Measurements from ENCODE around the gene FSTL4.

The FSTL4 gene

DNA sequence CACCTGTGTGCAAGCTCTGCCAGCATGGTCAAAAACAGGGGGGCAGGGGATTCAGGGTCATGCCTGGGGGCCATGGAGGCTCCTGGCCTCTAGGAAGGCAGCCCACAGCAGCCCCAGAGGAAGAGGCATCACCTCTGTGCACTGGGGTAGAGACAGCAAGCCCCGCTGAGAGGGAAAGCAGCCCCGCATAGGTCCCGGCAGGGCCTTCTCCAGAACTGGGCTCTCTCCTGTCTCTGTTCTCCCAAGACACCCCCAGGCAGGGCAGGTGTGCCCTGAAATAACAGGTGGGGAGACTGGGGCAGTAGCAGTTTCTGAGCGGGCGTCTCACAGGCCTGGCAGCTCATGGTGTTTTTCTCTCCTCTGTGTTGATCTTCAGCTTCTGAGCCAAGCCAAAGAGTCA is 281.4 kb downstream of the FSTL4 start:
- H3K36me3 Mint-ChIP-seq: no peaks in the 10 kb centered on the region
- no peak overlapping the region for H3K4me3 Mint-ChIP-seq
- H3K4me1 Mint-ChIP-seq: no peaks in the 10 kb centered on the region
- H3K27me3 Mint-ChIP-seq: no peaks in the 10 kb centered on the region
- no peak overlapping the region for H3K27ac Mint-ChIP-seq
- H3K9me3 Mint-ChIP-seq: no peaks in the 10 kb centered on the region
- no peak for ATAC-seq

DNA sequence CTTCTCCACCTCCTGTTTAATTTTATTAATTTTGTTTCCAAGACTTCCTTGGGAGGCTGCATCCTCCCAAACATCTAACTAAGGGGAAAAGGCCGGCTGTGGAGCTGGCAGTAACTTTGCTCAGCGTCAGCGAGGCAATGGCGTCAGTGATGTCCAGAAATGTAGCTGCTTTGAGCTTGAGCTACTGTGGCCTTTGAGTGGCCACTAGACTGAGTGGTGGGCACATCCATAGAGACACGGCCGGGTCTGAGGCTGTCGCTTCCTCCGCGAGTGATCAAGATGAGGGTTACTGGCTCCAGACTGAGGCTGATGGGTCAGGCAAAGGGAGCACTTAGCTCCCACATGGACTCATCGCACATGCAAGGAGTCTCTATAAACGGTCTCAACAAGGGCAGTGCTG is 283.5 kb downstream of the FSTL4 start:
- no peak for ATAC-seq
- Mint-ChIP-seq H3K36me3 (no peaks in the 10 kb centered on the region), H3K4me1 (peaks cover 13% of the 10 kb centered on the region), H3K27ac (no peak overlapping the region), H3K9me3 (no peaks in the 10 kb centered on the region), H3K27me3 (no peaks in the 10 kb centered on the region), H3K4me3 (no peak overlapping the region)

DNA sequence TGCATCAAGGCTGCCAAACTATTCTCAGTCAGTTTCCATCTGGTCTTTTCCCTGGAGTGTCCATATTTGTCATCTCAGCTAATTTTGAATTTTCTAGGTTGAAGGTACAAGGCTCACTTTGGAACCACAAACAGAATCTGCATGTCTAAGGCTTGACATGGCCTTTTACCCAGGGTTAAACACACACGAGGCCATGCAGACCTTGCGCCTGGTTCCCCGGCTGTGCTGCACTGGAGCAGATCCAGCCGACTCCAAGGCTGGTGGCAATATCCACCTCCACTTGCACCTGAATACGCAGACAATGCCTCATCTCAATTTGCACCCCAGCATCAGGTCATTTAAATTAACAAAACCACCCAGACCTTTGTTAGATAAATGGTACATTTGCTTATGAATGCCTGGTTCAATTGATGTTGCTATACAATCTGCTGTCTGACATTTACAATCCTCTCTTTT is 284.4 kb downstream of the FSTL4 start:
- peaks cover 13% of the 10 kb centered on the region for H3K4me1 Mint-ChIP-seq
- ATAC-seq: no peak
- no peak overlapping the region for H3K27ac Mint-ChIP-seq
- no peak overlapping the region for H3K4me3 Mint-ChIP-seq
- no peaks in the 10 kb centered on the region for H3K9me3 Mint-ChIP-seq
- no peaks in the 10 kb centered on the region for H3K27me3 Mint-ChIP-seq
- H3K36me3 Mint-ChIP-seq: no peaks in the 10 kb centered on the region

DNA sequence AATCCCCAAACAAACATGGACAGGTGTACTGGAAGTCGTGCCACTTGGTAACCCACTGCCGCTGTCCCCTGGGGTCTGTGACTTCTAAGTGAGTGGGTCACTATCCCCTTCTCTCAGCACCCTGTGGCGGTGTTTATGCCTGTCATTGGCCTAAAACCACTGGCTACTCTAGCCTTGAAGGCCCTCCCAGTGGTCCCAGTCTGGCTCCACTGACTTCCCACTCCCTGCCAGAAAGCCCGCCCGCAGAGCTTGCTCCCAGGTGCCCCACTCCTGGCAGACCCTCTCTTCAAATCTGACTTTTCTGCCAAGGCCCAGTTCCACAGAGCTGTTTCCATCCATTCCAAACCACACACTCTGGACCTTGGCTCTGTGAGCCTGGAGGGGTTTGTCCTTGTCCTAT is 286.0 kb downstream of the FSTL4 start:
- no peaks in the 10 kb centered on the region for H3K36me3 Mint-ChIP-seq
- no peak for ATAC-seq
- H3K4me1 Mint-ChIP-seq: peaks cover 26% of the 10 kb centered on the region
- H3K9me3 Mint-ChIP-seq: no peaks in the 10 kb centered on the region
- H3K27me3 Mint-ChIP-seq: no peaks in the 10 kb centered on the region
- H3K4me3 Mint-ChIP-seq: no peak overlapping the region
- H3K27ac Mint-ChIP-seq: peak overlapping the region; percentile 25

GRCh38 chr5:133325864-133326263 is 286.5 kb downstream of the FSTL4 start:
- peaks cover 30% of the 10 kb centered on the region for H3K4me1 Mint-ChIP-seq
- H3K9me3 Mint-ChIP-seq: no peaks in the 10 kb centered on the region

GRCh38 chr5:133324926-133325325 is 287.4 kb downstream of the FSTL4 start:
- Mint-ChIP-seq H3K27ac (no peak overlapping the region), H3K9me3 (no peaks in the 10 kb centered on the region), H3K4me1 (peaks cover 30% of the 10 kb centered on the region), H3K27me3 (no peaks in the 10 kb centered on the region), H3K4me3 (no peak overlapping the region), H3K36me3 (no peaks in the 10 kb centered on the region)
- no peak for ATAC-seq

More at GRCh38 chr5:133325864-133326263, 286.5 kb downstream of the FSTL4 start:
- H3K4me3 Mint-ChIP-seq: no peak overlapping the region
- no peaks in the 10 kb centered on the region for H3K36me3 Mint-ChIP-seq
- no peaks in the 10 kb centered on the region for H3K27me3 Mint-ChIP-seq
- no peak overlapping the region for H3K27ac Mint-ChIP-seq
- no peak for ATAC-seq

DNA sequence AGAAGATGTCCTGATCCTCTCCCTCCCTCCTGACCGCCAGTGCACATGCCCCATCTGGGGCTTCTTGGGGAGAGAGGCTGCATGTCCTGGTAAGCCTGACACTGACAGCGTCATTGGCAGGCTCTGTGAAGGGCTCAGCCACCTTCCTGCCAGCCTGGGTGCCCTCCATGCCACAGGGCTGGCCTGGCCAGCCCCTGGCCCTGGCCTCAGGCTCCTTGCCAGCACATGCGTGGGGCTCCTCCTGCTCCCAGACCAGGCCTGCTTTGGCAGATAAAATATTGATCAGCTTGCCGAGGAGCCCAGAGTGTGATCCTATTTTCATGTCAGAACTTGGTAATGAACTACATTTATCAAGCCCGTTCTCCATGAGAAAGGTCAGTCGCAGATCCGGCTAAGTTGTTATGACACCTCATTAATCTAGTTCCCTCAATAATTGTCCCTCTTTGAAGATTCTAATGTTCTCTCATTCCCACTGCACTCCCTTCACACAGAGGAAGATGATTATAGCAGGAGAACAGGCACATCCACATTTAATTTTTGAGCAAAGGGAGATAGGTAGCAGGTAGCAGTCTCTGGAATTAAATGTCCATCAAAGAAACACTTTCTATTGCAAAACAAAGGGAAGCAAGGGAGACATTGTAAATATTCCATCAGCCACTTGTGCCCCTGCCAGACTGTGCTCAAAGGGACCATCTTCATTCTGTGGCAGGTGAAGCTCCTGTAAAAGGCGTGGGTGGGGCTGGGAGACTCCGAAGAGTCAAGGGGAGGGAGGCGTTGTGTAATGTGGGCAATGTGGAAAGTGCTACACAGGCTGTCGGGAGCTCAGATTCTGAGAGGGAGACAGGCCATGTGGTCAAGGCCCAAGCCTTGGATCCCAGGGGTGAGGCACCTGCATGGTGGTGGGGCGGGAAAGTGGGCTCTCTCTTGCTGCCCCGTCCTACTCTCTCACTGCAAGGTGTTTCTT is 288.6 kb downstream of the FSTL4 start:
- no peak for ATAC-seq
- Mint-ChIP-seq H3K27ac (no peak overlapping the region), H3K27me3 (no peaks in the 10 kb centered on the region), H3K36me3 (no peaks in the 10 kb centered on the region), H3K4me1 (peaks cover 36% of the 10 kb centered on the region), H3K4me3 (no peak overlapping the region), H3K9me3 (no peaks in the 10 kb centered on the region)

DNA sequence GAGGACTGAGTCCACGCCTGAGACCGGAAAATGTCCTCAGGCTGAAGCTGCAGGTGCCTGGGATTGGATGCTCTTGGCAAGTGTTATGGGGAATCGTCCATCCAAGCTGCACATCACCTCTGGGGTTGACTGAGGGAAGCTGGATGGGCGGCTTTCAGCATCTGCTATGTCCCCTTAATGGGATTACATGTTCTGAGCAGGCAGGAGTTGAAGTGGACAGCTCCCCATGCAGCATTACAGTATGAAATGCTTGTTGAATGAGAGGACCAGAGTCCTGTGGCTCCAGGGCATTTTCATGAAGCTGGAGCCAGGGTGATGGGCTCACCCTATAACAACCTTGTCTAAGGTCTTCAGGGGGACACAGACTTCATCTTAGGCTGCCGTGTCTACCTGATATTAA is 289.6 kb downstream of the FSTL4 start:
- Mint-ChIP-seq H3K9me3 (no peaks in the 10 kb centered on the region), H3K4me1 (peaks cover 36% of the 10 kb centered on the region), H3K36me3 (no peaks in the 10 kb centered on the region), H3K4me3 (no peak overlapping the region), H3K27ac (peak overlapping the region; percentile 84), H3K27me3 (no peaks in the 10 kb centered on the region)
- no peak for ATAC-seq

- Mint-ChIP-seq H3K9me3 (no peaks in the 10 kb centered on the region), H3K27ac (peak overlapping the region; percentile 84), H3K4me3 (no peak overlapping the region), H3K27me3 (no peaks in the 10 kb centered on the region), H3K36me3 (no peaks in the 10 kb centered on the region), H3K4me1 (peaks cover 36% of the 10 kb centered on the region)
- peak; percentile 70 for ATAC-seq
Observed at GRCh38 chr5:133321833-133322420, 290.4 kb downstream of the FSTL4 start.

DNA sequence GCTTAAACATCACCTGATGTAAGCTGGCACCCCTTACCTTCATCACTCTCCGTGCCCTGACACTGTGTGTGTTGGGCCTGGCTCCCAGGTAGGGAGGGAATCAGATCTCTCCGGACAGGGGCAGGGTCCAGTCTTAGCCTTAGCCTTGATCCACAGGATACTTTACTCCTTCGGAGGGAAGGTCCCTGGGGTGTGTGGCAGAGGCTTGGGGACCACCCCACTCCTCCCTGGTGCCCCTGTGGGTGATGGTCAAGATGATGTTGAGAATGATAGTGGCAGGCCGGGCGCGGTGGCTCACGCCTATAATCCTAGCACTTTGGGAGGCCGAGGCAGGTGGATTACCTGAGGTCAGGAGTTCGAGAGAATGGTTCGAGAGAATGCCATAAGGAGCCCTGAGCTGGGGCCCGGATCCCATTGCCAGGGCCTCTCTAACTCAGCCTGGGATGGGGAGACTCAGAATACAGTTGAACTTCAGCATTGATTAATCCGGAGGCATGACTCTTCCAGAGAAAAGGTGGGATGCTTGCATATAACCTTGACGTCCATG is 291.0 kb downstream of the FSTL4 start:
- Mint-ChIP-seq H3K27ac (peak overlapping the region; percentile 84), H3K9me3 (no peaks in the 10 kb centered on the region), H3K4me1 (peaks cover 36% of the 10 kb centered on the region), H3K36me3 (no peaks in the 10 kb centered on the region), H3K27me3 (no peaks in the 10 kb centered on the region), H3K4me3 (peak overlapping the region; percentile 61)
- ATAC-seq: no peak

DNA sequence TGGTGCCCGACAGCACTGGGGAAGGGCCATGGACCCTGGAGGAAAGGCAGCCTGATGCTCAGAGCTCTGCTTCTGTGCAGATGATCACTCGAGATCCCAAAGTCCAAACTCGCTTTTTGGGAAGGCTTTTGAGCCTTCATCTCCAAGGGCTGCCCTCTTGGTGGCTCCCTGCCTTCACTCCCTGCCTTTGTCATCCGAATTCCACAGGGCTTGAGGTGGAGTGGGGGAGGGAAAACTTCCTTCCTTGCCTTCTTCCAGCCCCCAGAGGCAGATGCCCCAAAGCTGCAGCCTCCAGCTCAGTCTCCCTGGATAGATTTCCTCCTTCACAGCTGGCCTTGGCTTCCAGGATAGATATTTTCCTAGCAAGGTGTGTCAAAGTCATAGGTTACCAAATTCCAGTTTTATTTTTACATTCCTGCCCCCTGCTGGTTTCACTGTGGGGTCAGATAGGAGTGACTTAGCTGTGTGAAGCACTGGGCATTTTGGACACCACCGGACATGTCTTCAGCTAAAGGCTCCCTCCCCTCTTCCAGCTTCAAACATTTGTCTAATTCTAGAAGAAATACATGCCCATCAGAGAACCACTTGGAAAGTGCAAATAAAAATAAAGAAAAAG is 292.3 kb downstream of the FSTL4 start:
- H3K27me3 Mint-ChIP-seq: no peaks in the 10 kb centered on the region
- peak overlapping the region; percentile 67 for H3K27ac Mint-ChIP-seq
- no peak overlapping the region for H3K4me3 Mint-ChIP-seq
- no peak for ATAC-seq
- H3K4me1 Mint-ChIP-seq: peaks cover 28% of the 10 kb centered on the region
- H3K36me3 Mint-ChIP-seq: no peaks in the 10 kb centered on the region
- no peaks in the 10 kb centered on the region for H3K9me3 Mint-ChIP-seq

- Mint-ChIP-seq H3K4me3 (no peak overlapping the region), H3K4me1 (peaks cover 23% of the 10 kb centered on the region), H3K9me3 (no peaks in the 10 kb centered on the region), H3K36me3 (no peaks in the 10 kb centered on the region), H3K27me3 (no peaks in the 10 kb centered on the region), H3K27ac (peak overlapping the region; percentile 67)
- ATAC-seq: no peak
Observed at GRCh38 chr5:133319244-133319643, 293.1 kb downstream of the FSTL4 start.

GRCh38 chr5:133317558-133317957 is 294.8 kb downstream of the FSTL4 start:
- H3K27ac Mint-ChIP-seq: no peak overlapping the region
- no peaks in the 10 kb centered on the region for H3K9me3 Mint-ChIP-seq
- peaks cover 22% of the 10 kb centered on the region for H3K4me1 Mint-ChIP-seq
- H3K36me3 Mint-ChIP-seq: no peaks in the 10 kb centered on the region
- H3K4me3 Mint-ChIP-seq: no peak overlapping the region
- H3K27me3 Mint-ChIP-seq: no peaks in the 10 kb centered on the region
- ATAC-seq: no peak

GRCh38 chr5:133316346-133317343 is 295.7 kb downstream of the FSTL4 start:
- Mint-ChIP-seq H3K36me3 (no peaks in the 10 kb centered on the region), H3K27ac (no peak overlapping the region), H3K9me3 (no peaks in the 10 kb centered on the region), H3K4me3 (no peak overlapping the region), H3K4me1 (peaks cover 13% of the 10 kb centered on the region), H3K27me3 (no peaks in the 10 kb centered on the region)
- no peak for ATAC-seq

All from stimulated activated memory B cell treated with anti-CD40 and anti-IgM and Interleukin-4, amounts not matched to agents 10 μg/mL and 1 μg/mL and 100 μg/mL, for 72 hours (primary cell).